Stimulated activated naive CD8-positive, alpha-beta T cell treated with anti-CD3 and anti-CD28 coated beads, Interleukin-15, amount 100 ng/mL, for 72 hours (primary cell): Measurements from ENCODE around the gene MAB21L1.

Experiments used
- ATAC-seq: fragments of 150-1000 bp; cut with Tn5 transposase; 2 replicates; pipeline ENCODE4 v1.10.0; 2021; ENCODE audit warnings: mild to moderate bottlenecking, moderate library complexity
- DNase-seq, 2 donors: peaks; one replicate each; pipeline ENCODE4 v3.0.0; 2021 to 2022
- H3K27ac Mint-ChIP-seq, 2 donors: one replicate each; pipeline ENCODE4 v1.8.0; 2022; ENCODE audit warnings: mild to moderate bottlenecking in 2 of 2, mixed read lengths in 2 of 2, moderate library complexity in 2 of 2
- H3K27me3 Mint-ChIP-seq: one replicate; pipeline ENCODE4 v1.8.0; 2022; ENCODE audit warnings: mixed read lengths
- H3K4me1 Mint-ChIP-seq: one replicate; pipeline ENCODE4 v1.8.0; 2022; ENCODE audit warnings: mild to moderate bottlenecking, mixed read lengths
- H3K4me3 Mint-ChIP-seq, 2 donors: one replicate each; pipeline ENCODE4 v1.8.0; 2022; ENCODE audit warnings: mild to moderate bottlenecking in 2 of 2, mixed read lengths in 2 of 2, moderate library complexity in 1 of 2
- H3K9me3 Mint-ChIP-seq, 2 donors: one replicate each; pipeline ENCODE4 v1.8.0; 2022; ENCODE audit warnings: mixed read lengths in 2 of 2

Gene MAB21L1

GRCh38 chr13:35475960-35476943 is at the start of gene MAB21L1:
Gene MAB21L1, minus strand, starts transcription at chr13:35476689. Its CDS starts 551 bp downstream, at chr13:35476138.
- H3K27me3 Mint-ChIP-seq: peaks cover 65% of the 10 kb centered on the region
- no peak for ATAC-seq
- peak in 1 of 2 donors; percentile 12 for DNase-seq
- H3K4me1 Mint-ChIP-seq: peaks cover 48% of the 10 kb centered on the region
- peak within 1 kb of the TSS; percentile 79 to 89 for H3K4me3 Mint-ChIP-seq
- H3K9me3 Mint-ChIP-seq: peaks cover 0 to 5% of the 10 kb centered on the region in 2 donors
- H3K27ac Mint-ChIP-seq: peak within 1 kb of the TSS; percentile 76 to 89

- ATAC-seq: no peak
- Mint-ChIP-seq H3K9me3 (peaks cover 0 to 6% of the 10 kb centered on the region in 2 donors), H3K4me3 (no peak overlapping the region), H3K4me1 (no peaks in the 10 kb centered on the region), H3K27ac (no peak overlapping the region), H3K27me3 (no peaks in the 10 kb centered on the region)
- no peak for DNase-seq
These were observed 47.7 kb upstream of the MAB21L1 start for GRCh38 chr13:35524171-35524570.

- H3K9me3 Mint-ChIP-seq: peaks cover 0 to 6% of the 10 kb centered on the region in 2 donors
These were observed 42.0 kb upstream of the MAB21L1 start for GRCh38 chr13:35518337-35518946.

GRCh38 chr13:35514801-35515502 is 38.5 kb upstream of the MAB21L1 start:
- DNase-seq: no peak
- peaks cover 0 to 3% of the 10 kb centered on the region in 2 donors for H3K9me3 Mint-ChIP-seq
- no peaks in the 10 kb centered on the region for H3K4me1 Mint-ChIP-seq
- no peak for ATAC-seq
- no peaks in the 10 kb centered on the region for H3K27me3 Mint-ChIP-seq
- H3K4me3 Mint-ChIP-seq: no peak overlapping the region
- no peak overlapping the region for H3K27ac Mint-ChIP-seq

More at GRCh38 chr13:35518337-35518946, 42.0 kb upstream of the MAB21L1 start:
- H3K27me3 Mint-ChIP-seq: no peaks in the 10 kb centered on the region
- no peak overlapping the region for H3K27ac Mint-ChIP-seq
- DNase-seq (no peak), ATAC-seq (no peak)
- no peak overlapping the region for H3K4me3 Mint-ChIP-seq
- no peaks in the 10 kb centered on the region for H3K4me1 Mint-ChIP-seq

GRCh38 chr13:35514061-35514477 is 37.6 kb upstream of the MAB21L1 start:
- no peaks in the 10 kb centered on the region for H3K27me3 Mint-ChIP-seq
- H3K9me3 Mint-ChIP-seq: no peaks in the 10 kb centered on the region
- H3K4me3 Mint-ChIP-seq: no peak overlapping the region
- no peaks in the 10 kb centered on the region for H3K4me1 Mint-ChIP-seq
- no peak overlapping the region for H3K27ac Mint-ChIP-seq
- ATAC-seq (no peak), DNase-seq (no peak)

- ATAC-seq: no peak
- H3K9me3 Mint-ChIP-seq: no peaks in the 10 kb centered on the region
- no peak overlapping the region for H3K4me3 Mint-ChIP-seq
- H3K27me3 Mint-ChIP-seq: no peaks in the 10 kb centered on the region
- no peak for DNase-seq
- no peak overlapping the region for H3K27ac Mint-ChIP-seq
- H3K4me1 Mint-ChIP-seq: no peaks in the 10 kb centered on the region
These were observed 35.9 kb upstream of the MAB21L1 start for GRCh38 chr13:35512271-35512920.

- ATAC-seq: no peak
These were observed 26.0 kb upstream of the MAB21L1 start for GRCh38 chr13:35502456-35502855.

GRCh38 chr13:35501661-35502235 is 25.3 kb upstream of the MAB21L1 start:
- Mint-ChIP-seq H3K4me1 (no peaks in the 10 kb centered on the region), H3K27me3 (no peaks in the 10 kb centered on the region), H3K27ac (no peak overlapping the region), H3K4me3 (no peak overlapping the region), H3K9me3 (no peaks in the 10 kb centered on the region)
- ATAC-seq: no peak
- no peak for DNase-seq

More at GRCh38 chr13:35502456-35502855, 26.0 kb upstream of the MAB21L1 start:
- Mint-ChIP-seq H3K27ac (no peak overlapping the region), H3K4me3 (no peak overlapping the region), H3K27me3 (no peaks in the 10 kb centered on the region), H3K9me3 (no peaks in the 10 kb centered on the region), H3K4me1 (no peaks in the 10 kb centered on the region)
- no peak for DNase-seq

GRCh38 chr13:35500144-35500543 is 23.7 kb upstream of the MAB21L1 start:
- DNase-seq (no peak), ATAC-seq (no peak)
- Mint-ChIP-seq H3K4me1 (no peaks in the 10 kb centered on the region), H3K4me3 (no peak overlapping the region), H3K27me3 (no peaks in the 10 kb centered on the region), H3K9me3 (no peaks in the 10 kb centered on the region), H3K27ac (no peak overlapping the region)

GRCh38 chr13:35499676-35500075 is 23.2 kb upstream of the MAB21L1 start:
- Mint-ChIP-seq H3K27me3 (no peaks in the 10 kb centered on the region), H3K9me3 (peaks cover 0 to 1% of the 10 kb centered on the region in 2 donors), H3K4me3 (no peak overlapping the region), H3K27ac (no peak overlapping the region), H3K4me1 (no peaks in the 10 kb centered on the region)
- DNase-seq: no peak
- ATAC-seq: no peak

GRCh38 chr13:35499196-35499662 is 22.7 kb upstream of the MAB21L1 start:
- no peak overlapping the region for H3K4me3 Mint-ChIP-seq

GRCh38 chr13:35498231-35498630 is 21.7 kb upstream of the MAB21L1 start:
- DNase-seq (no peak), ATAC-seq (no peak)
- H3K27me3 Mint-ChIP-seq: no peaks in the 10 kb centered on the region
- H3K9me3 Mint-ChIP-seq: peaks cover 0 to 8% of the 10 kb centered on the region in 2 donors
- H3K4me3 Mint-ChIP-seq: no peak overlapping the region
- no peak overlapping the region for H3K27ac Mint-ChIP-seq
- no peaks in the 10 kb centered on the region for H3K4me1 Mint-ChIP-seq

More at GRCh38 chr13:35499196-35499662, 22.7 kb upstream of the MAB21L1 start:
- no peaks in the 10 kb centered on the region for H3K4me1 Mint-ChIP-seq
- no peak overlapping the region for H3K27ac Mint-ChIP-seq
- DNase-seq (no peak), ATAC-seq (no peak)
- no peaks in the 10 kb centered on the region for H3K27me3 Mint-ChIP-seq
- H3K9me3 Mint-ChIP-seq: peaks cover 0 to 6% of the 10 kb centered on the region in 2 donors

- ATAC-seq (no peak), DNase-seq (no peak)
- no peak overlapping the region for H3K27ac Mint-ChIP-seq
- H3K4me1 Mint-ChIP-seq: no peaks in the 10 kb centered on the region
- H3K27me3 Mint-ChIP-seq: no peaks in the 10 kb centered on the region
- H3K4me3 Mint-ChIP-seq: no peak overlapping the region
- peaks cover 0 to 15% of the 10 kb centered on the region in 2 donors for H3K9me3 Mint-ChIP-seq
These were observed 20.4 kb upstream of the MAB21L1 start for GRCh38 chr13:35496761-35497386.

GRCh38 chr13:35496006-35496405 is 19.5 kb upstream of the MAB21L1 start:
- no peak overlapping the region for H3K4me3 Mint-ChIP-seq
- no peaks in the 10 kb centered on the region for H3K27me3 Mint-ChIP-seq
- DNase-seq: no peak
- no peak for ATAC-seq
- no peaks in the 10 kb centered on the region for H3K4me1 Mint-ChIP-seq
- H3K9me3 Mint-ChIP-seq: peaks cover 0 to 15% of the 10 kb centered on the region in 2 donors
- no peak overlapping the region for H3K27ac Mint-ChIP-seq
